ENCODE measurements around the gene ZNF773. TPM values are rescaled to one million over a fixed set of nuclear protein-coding genes. Genes with fewer than 3 reads are reported as not detected.
"Not testable (repeated sequence)": the region's sequence is repeated elsewhere in the genome, so short reads cannot be mapped to it uniquely, and the experiment has no call there.

The ZNF773 gene
- total RNA-seq = 10 to 100 TPM in 1 of 4 donors, 1 to 10 TPM in 3; 6.3 to 10.7 (median 9.7) TPM

DNA sequence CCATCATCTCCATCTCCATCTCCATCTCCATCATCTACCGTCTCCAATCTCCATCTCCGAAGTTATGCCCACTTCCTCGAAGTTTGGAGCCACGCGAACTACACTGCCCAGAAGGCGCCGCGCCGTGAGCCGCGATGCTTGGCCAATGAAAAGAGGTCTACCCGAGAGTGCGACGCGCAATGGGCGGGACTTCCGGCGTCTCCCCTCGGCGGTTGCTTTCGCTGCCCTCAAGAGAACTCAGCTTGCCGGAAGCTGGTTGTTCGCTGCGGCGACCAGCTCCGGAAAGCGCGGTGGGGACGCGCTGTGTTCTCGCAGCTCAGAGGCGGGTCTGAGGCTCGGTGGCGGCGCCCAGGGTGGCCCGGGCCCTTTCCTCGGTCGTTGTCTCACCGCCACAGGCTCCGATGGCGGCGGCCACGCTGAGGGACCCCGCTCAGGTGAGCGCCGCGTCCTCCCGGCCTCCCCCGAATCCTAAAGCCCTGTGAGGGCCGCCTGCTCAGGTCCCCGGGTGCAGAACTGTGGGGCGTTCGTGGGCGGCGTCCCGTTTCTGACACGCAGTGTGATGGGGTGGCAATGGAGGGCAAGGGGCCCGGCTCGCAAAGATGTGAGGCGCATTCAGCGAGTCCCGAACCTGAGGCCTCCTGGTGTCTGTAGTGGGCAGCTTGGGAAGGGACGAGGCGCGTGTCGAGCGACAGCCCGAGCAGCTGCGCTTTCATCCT lies at the start of gene ZNF773:
TSS of gene ZNF773 (plus strand) at position 259 of the 716 bp plus-strand sequence. CDS start at position 402, 143 bp downstream.
- Histone ChIP-seq H3K9me3 (peaks cover 0 to 25% (median 0%) of the 10 kb centered on the region in 4 donors), H3K27ac (peak within 1 kb of the TSS; percentile 81 to 90 (median 88))
- DNase-seq = peak; percentile 94 to 98 (median 96)

DNA sequence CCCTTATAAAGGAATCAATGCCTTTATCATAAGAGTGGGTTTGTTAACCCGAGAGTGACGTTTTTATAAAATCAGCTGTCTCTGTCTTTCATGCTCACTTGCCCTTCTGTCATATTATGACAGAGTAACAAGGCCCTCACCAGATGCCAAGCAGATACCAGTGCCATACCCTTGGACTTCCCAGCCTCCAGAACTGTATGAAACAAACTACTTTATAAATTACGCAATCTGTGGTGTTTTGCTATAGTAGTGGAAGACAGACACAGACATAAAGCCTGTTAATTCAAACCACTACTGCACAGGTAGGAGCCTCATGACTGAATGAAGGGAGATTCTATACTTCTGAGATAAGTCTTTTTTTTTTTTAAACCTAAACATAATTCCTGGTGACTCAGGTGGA lies 47.4 kb upstream of the ZNF773 start:
- H3K4me3 ChIP-seq = no peak overlapping the region
- no peaks in the 10 kb centered on the region for H3K4me1 ChIP-seq
- no peak overlapping the region for H3K27ac ChIP-seq
- TF ChIP-seq POLR2A (IDR thresholded peaks at IDR 0.05) = no peak
- TF ChIP-seq, protein P1, sequence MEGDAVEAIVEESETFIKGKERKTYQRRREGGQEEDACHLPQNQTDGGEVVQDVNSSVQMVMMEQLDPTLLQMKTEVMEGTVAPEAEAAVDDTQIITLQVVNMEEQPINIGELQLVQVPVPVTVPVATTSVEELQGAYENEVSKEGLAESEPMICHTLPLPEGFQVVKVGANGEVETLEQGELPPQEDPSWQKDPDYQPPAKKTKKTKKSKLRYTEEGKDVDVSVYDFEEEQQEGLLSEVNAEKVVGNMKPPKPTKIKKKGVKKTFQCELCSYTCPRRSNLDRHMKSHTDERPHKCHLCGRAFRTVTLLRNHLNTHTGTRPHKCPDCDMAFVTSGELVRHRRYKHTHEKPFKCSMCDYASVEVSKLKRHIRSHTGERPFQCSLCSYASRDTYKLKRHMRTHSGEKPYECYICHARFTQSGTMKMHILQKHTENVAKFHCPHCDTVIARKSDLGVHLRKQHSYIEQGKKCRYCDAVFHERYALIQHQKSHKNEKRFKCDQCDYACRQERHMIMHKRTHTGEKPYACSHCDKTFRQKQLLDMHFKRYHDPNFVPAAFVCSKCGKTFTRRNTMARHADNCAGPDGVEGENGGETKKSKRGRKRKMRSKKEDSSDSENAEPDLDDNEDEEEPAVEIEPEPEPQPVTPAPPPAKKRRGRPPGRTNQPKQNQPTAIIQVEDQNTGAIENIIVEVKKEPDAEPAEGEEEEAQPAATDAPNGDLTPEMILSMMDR (IDR thresholded peaks at IDR 0.05) = no peak
- no peaks in the 10 kb centered on the region for H3K27me3 ChIP-seq
- no peaks in the 10 kb centered on the region for H3K36me3 ChIP-seq
- DNase-seq = no peak
- H3K9me3 ChIP-seq = peaks cover 0 to 31% (median 0%) of the 10 kb centered on the region in 4 donors

More for the DNA sequence above, at the start of gene ZNF773:
- peak; percentile 57 to 58 for TF ChIP-seq POLR2A (IDR thresholded peaks at IDR 0.05)
- not testable (repeated sequence) for H3K27me3 ChIP-seq, H3K4me1 ChIP-seq
- Histone ChIP-seq H3K4me3 (peak within 1 kb of the TSS; percentile 58 to 98 (median 78)), H3K36me3 (peaks cover 0 to 32% (median 0%) of the 10 kb centered on the region in 3 donors)

DNA sequence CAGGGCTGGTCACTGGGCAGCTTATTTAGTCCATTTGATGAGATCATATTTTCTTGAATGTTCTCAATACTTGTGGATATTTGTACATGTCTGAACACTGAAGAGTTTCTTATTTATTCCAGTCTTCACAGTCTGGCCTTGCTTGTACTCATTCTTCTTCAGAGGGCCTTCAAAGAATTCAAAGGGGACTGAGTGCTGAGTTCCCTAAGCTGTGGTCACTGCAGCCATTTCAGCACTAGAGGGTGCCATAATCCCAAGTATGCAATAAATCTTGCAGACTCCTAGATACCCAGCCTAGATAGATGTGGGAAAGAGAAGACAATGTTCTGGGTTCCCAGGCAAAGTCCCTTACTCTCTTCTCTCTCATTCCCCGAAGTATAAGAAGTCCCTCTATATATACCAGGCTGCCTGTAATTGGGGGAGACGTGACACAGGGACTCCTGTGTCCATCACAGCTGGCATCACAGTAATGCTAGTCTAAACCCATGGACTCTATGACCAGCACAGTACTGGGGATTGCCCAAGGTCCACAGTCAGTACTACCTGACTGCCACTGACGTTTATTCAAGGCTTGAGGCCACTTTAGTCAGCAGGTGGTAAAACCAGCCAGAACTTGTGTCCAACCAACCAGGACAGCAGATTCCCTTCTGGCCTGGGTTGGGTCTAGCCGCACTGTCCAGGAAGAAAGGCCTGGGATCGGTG lies 33.9 kb upstream of the ZNF773 start:
- Histone ChIP-seq H3K4me3 (no peak overlapping the region), H3K27me3 (no peaks in the 10 kb centered on the region), H3K4me1 (no peaks in the 10 kb centered on the region), H3K36me3 (peaks cover 0 to 5% (median 0%) of the 10 kb centered on the region in 3 donors), H3K27ac (no peak overlapping the region), H3K9me3 (peaks cover 0 to 63% (median 7%) of the 10 kb centered on the region in 4 donors)
- no peak for DNase-seq
- TF ChIP-seq, protein P1 (IDR thresholded peaks at IDR 0.05) = peak in 4 of 6 experiments; percentile 13 to 51 (median 47)
- no peak for TF ChIP-seq POLR2A (IDR thresholded peaks at IDR 0.05)

DNA sequence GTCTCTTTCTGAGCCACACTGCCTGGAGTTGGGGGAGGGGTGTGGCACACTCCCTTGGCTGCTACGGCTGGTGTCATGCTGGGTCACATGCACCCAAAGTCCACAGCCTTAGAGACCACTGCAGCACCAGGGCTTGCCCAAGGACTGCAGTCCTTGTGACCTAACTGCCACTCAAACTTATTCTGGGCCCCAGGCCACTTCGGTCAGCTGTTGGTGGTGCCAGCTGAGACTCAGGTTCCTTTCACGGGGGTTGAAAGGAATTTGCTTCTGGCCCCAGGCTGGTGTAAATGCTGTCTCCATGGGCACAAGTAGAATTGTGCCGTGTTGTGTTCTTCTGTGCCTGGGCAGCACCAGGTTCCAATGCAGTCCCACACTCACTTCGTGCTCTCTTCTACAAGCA lies 33.2 kb upstream of the ZNF773 start:
- DNase-seq = no peak
- no peak overlapping the region for H3K27ac ChIP-seq
- TF ChIP-seq, protein P1 (IDR thresholded peaks at IDR 0.05) = no peak
- no peak for TF ChIP-seq POLR2A (IDR thresholded peaks at IDR 0.05)
- no peaks in the 10 kb centered on the region for H3K27me3 ChIP-seq
- no peak overlapping the region for H3K4me3 ChIP-seq
- H3K9me3 ChIP-seq = peaks cover 0 to 69% (median 9%) of the 10 kb centered on the region in 4 donors
- no peaks in the 10 kb centered on the region for H3K4me1 ChIP-seq
- H3K36me3 ChIP-seq = peaks cover 0 to 5% (median 0%) of the 10 kb centered on the region in 3 donors

DNA sequence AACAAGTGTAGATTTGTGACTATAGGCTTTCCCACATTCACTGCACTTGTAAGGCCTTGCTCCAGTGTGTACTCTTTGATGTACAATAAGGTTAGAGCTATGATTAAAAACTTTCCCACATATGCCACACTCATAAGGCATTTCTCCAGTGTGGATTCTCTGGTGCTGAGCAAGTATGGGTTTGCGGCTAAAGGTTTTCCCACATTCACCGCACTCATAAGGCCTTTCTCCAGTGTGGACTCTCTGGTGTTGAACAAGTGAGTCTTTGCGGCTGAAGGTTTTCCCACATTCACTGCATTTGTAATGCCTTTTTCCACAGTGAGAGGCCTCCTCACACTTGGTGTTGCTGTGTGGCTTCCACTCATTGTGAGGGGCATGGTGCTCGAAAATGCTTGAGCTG lies 26.1 kb upstream of the ZNF773 start:
- no peak for TF ChIP-seq POLR2A (IDR thresholded peaks at IDR 0.05)
- TF ChIP-seq, protein P1 (IDR thresholded peaks at IDR 0.05) = no peak
- H3K9me3 ChIP-seq = peaks cover 0 to 86% (median 42%) of the 10 kb centered on the region in 4 donors

More for the DNA sequence above, 26.1 kb upstream of the ZNF773 start:
- Histone ChIP-seq H3K4me1 (no peaks in the 10 kb centered on the region), H3K36me3 (peaks cover 0 to 36% (median 0%) of the 10 kb centered on the region in 3 donors), H3K27ac (no peak overlapping the region), H3K27me3 (no peaks in the 10 kb centered on the region), H3K4me3 (no peak overlapping the region)
- DNase-seq = no peak
